Esophagus squamous epithelium (tissue), 5 donors: Measurements from ENCODE around the gene CPPED1. TPM values are rescaled to one million over a fixed set of nuclear protein-coding genes. Genes with fewer than 3 reads are reported as not detected.

Experiments
- DNase-seq: peaks from one replicate; lab custom pipeline; 2025; lab: John Stamatoyannopoulos, UW
- H3K27ac ChIP-seq, 4 donors: fragments of 200-600 bp; sonication (generic); one replicate each; pipeline ENCODE4 v1.5.1; 2016 to 2019; ENCODE audit warnings: mild to moderate bottlenecking in 1 of 4
- H3K27me3 ChIP-seq, 4 donors: fragments of 200-600 bp; sonication (generic); 1 replicate in 3 of 4; 2 replicates in 1 of 4; pipeline versions ENCODE4 v1.5.1 to v1.6.0; 2017 to 2021; ENCODE audit warnings: antibody characterized with exemption in 1 of 4
- H3K36me3 ChIP-seq, 3 donors: fragments of 200-600 bp; sonication (generic); one replicate each; pipeline ENCODE4 v1.5.1; 2016 to 2019
- H3K4me1 ChIP-seq, 3 donors: fragments of 200-600 bp; sonication (generic); one replicate each; pipeline ENCODE4 v1.5.1; 2017 to 2019
- H3K4me3 ChIP-seq, 4 donors: fragments of 200-600 bp; sonication (generic); 1 replicate in 3 of 4; 2 replicates in 1 of 4; pipeline ENCODE4 v1.5.1; 2016 to 2019; ENCODE audit warnings: mild to moderate bottlenecking in 2 of 4, moderate library complexity in 1 of 4
- H3K9me3 ChIP-seq, 3 donors: fragments of 200-600 bp; sonication (generic); one replicate each; pipeline ENCODE4 v1.5.1; 2016 to 2019
- CTCF ChIP-seq, 6 experiments: fragments of 450-650 bp in 4 of 6; fragments of 200-600 bp in 2 of 6; sonication (generic) in 2 of 6; IDR thresholded peaks; one replicate each; pipeline ENCODE4 v1.5.1; 2016 to 2019; ENCODE audit warnings: antibody characterized with exemption in 6 of 6, mild to moderate bottlenecking in 4 of 6, moderate library complexity in 4 of 6
- POLR2A ChIP-seq, 4 donors: fragments of 450-650 bp; IDR thresholded peaks; one replicate each; pipeline ENCODE4 v1.6.1; 2017; ENCODE audit warnings: antibody characterized with exemption in 4 of 4, mild to moderate bottlenecking in 4 of 4, moderate library complexity in 3 of 4
- WGBS, 2 donors: methylation state at CpG; one replicate each; pipeline ENCODE4 v1.1.5; 2018; 5-methylcytosine and 5-hydroxymethylcytosine counted together
- intact Hi-C: fragments of 100-400 bp; cut with DNase I; formaldehyde crosslinking; loops from one replicate; pipeline ENCODE4 v1.15.0; 2022
- total RNA-seq, 4 donors: library from RNA; depleted of rRNA; stranded (reverse); fragments of >200 nt; gene quantifications; one replicate each; pipeline ENCODE4 v1.1.0, GENCODE V29; 2016
- donor health status: DM: yes; HTN: yes; CAD: no.

Gene CPPED1
- total RNA-seq, 4 donors from 2014 or later: 14.3 to 45.6 (median 16.8) TPM

GRCh38 chr16:12618515-12618914, 185.2 kb downstream of the CPPED1 start:
- Histone ChIP-seq H3K27ac (no peak overlapping the region), H3K36me3 (no peaks in the 10 kb centered on the region), H3K4me3 (no peak overlapping the region), H3K27me3 (no peaks in the 10 kb centered on the region), H3K9me3 (no peaks in the 10 kb centered on the region), H3K4me1 (no peaks in the 10 kb centered on the region)
- 57 to 79% methylated on average over 3 of the region's 3 CpGs for WGBS, 2 donors
- no peak for DNase-seq
- TF ChIP-seq POLR2A (IDR thresholded peaks at IDR 0.05) (no peak), CTCF (IDR thresholded peaks at IDR 0.05) (no peak)
- intact Hi-C loops: no loop called here

- TF ChIP-seq POLR2A (IDR thresholded peaks at IDR 0.05) (no peak), CTCF (IDR thresholded peaks at IDR 0.05) (no peak)
- H3K36me3 ChIP-seq: no peaks in the 10 kb centered on the region
- H3K27me3 ChIP-seq: no peaks in the 10 kb centered on the region
- 62 to 69% methylated on average over 8 to 9 of the region's 9 CpGs for WGBS, 2 donors
- intact Hi-C loops: no loop called here
- no peaks in the 10 kb centered on the region for H3K4me1 ChIP-seq
- no peak for DNase-seq
- H3K4me3 ChIP-seq: no peak overlapping the region
- H3K27ac ChIP-seq: no peak overlapping the region
- no peaks in the 10 kb centered on the region for H3K9me3 ChIP-seq
Observed at GRCh38 chr16:12617401-12617819, 186.3 kb downstream of the CPPED1 start.

GRCh38 chr16:12614662-12615278, 188.9 kb downstream of the CPPED1 start:
- no peak for DNase-seq
- intact Hi-C loops: no loop called here
- WGBS, 2 donors: 65 to 71% methylated on average over 7 of the region's 7 CpGs

GRCh38 chr16:12613992-12614661, 189.6 kb downstream of the CPPED1 start:
- Histone ChIP-seq H3K27ac (no peak overlapping the region), H3K4me3 (no peak overlapping the region), H3K27me3 (no peaks in the 10 kb centered on the region), H3K36me3 (no peaks in the 10 kb centered on the region), H3K9me3 (no peaks in the 10 kb centered on the region), H3K4me1 (no peaks in the 10 kb centered on the region)
- TF ChIP-seq CTCF (IDR thresholded peaks at IDR 0.05): no peak
- no peak for TF ChIP-seq POLR2A (IDR thresholded peaks at IDR 0.05)
- no peak for DNase-seq
- 85 to 86% methylated on average over 13 to 14 of the region's 14 CpGs for WGBS, 2 donors
- intact Hi-C loops: no loop called here

More at GRCh38 chr16:12614662-12615278, 188.9 kb downstream of the CPPED1 start:
- Histone ChIP-seq H3K27ac (no peak overlapping the region), H3K36me3 (no peaks in the 10 kb centered on the region), H3K27me3 (no peaks in the 10 kb centered on the region), H3K9me3 (no peaks in the 10 kb centered on the region), H3K4me1 (no peaks in the 10 kb centered on the region), H3K4me3 (no peak overlapping the region)
- no peak for TF ChIP-seq POLR2A (IDR thresholded peaks at IDR 0.05)
- TF ChIP-seq CTCF (IDR thresholded peaks at IDR 0.05): no peak
